Smooth muscle cell (in vitro differentiated cells): ENCODE measurements around the gene LRP1B. TPM values are rescaled to one million over a fixed set of nuclear protein-coding genes. Genes with fewer than 3 reads are reported as not detected.

ENCODE experiments used
- DNase-seq: peaks from one replicate; lab custom pipeline; 2025; ENCODE audit not compliant: unreplicated experiment; lab: John Stamatoyannopoulos, UW
- H2AFZ ChIP-seq: fragments of 200-600 bp; sonication (generic); 2 replicates; pipeline ENCODE4 v1.6.0; 2016; ENCODE audit warnings: antibody characterized with exemption, low read depth, mild to moderate bottlenecking
- H3F3A ChIP-seq: fragments of 200-600 bp; sonication (generic); 2 replicates; pipeline ENCODE4 v1.6.0; 2017; ENCODE audit warnings: antibody characterized with exemption, low read depth
- H3K27ac ChIP-seq: fragments of 200-600 bp; sonication (generic); 2 replicates; pipeline ENCODE4 v1.5.1; 2016; ENCODE audit warnings: low read depth, mild to moderate bottlenecking
- H3K27me3 ChIP-seq: fragments of 200-600 bp; sonication (generic); 2 replicates; pipeline ENCODE4 v1.6.1; 2016; ENCODE audit warnings: low read depth, mild to moderate bottlenecking
- H3K36me3 ChIP-seq: fragments of 200-600 bp; sonication (generic); 2 replicates; pipeline ENCODE4 v1.5.1; 2016; ENCODE audit warnings: low read depth
- H3K4me1 ChIP-seq: fragments of 200-600 bp; sonication (generic); 2 replicates; pipeline ENCODE4 v1.5.1; 2016; ENCODE audit warnings: low read depth
- H3K4me2 ChIP-seq: fragments of 200-600 bp; sonication (generic); 2 replicates; pipeline ENCODE4 v1.6.0; 2016; ENCODE audit warnings: mild to moderate bottlenecking
- H3K4me3 ChIP-seq: fragments of 200-600 bp; sonication (generic); 2 replicates; pipeline ENCODE4 v1.5.1; 2016; ENCODE audit warnings: mild to moderate bottlenecking
- H3K79me2 ChIP-seq: fragments of 200-600 bp; sonication (generic); 2 replicates; pipeline ENCODE4 v1.6.0; 2016; ENCODE audit warnings: low read depth, mild to moderate bottlenecking
- H3K9ac ChIP-seq: fragments of 200-600 bp; sonication (generic); 2 replicates; pipeline ENCODE4 v1.6.0; 2016; ENCODE audit warnings: low read depth
- H3K9me3 ChIP-seq: fragments of 200-600 bp; sonication (generic); replicated peaks from 2 replicates; pipeline ENCODE4 v1.5.1; 2016; ENCODE audit warnings: low read depth
- H4K20me1 ChIP-seq: fragments of 200-600 bp; sonication (generic); 2 replicates; pipeline ENCODE4 v1.6.0; 2016; ENCODE audit warnings: low read depth
- WGBS: methylation state at CpG from one replicate; pipeline ENCODE4 v1.1.7; 2016; ENCODE audit warnings: low lambda C conversion rate; 5-methylcytosine and 5-hydroxymethylcytosine counted together
- polyA plus RNA-seq: library from polyadenylated mRNA; unstranded; fragments of >200 nt; fragmentation: Nextera tagmentation; extraction: Ambion mirVana; gene quantifications from 2 replicates; pipeline ENCODE4 v1.2.1, GENCODE V29; 2016
- total RNA-seq: library from RNA; depleted of rRNA; stranded (reverse); fragments of >200 nt; gene quantifications from 2 replicates; pipeline ENCODE4 v1.2.3, GENCODE V29; 2014
- TF ChIP-seq, protein P1 (sequence below): fragments of 200-600 bp; sonication (generic); IDR thresholded peaks from 2 replicates; pipeline ENCODE4 v1.5.1; 2017; ENCODE audit warnings: borderline replicate concordance, mild to moderate bottlenecking, antibody characterized with exemption; ENCODE audit not compliant: insufficient read depth, poor library complexity, severe bottlenecking

Gene LRP1B
- total and polyA plus RNA-seq, 2 experiments from 2014 or later, result 0.08 to 2.9 TPM

GRCh38 chr2:140246058-140246457 lies 1884.8 kb downstream of the LRP1B start:
- H3K27ac ChIP-seq, result no peak overlapping the region
- no peak overlapping the region for H2AFZ ChIP-seq
- H3K4me3 ChIP-seq, result no peak overlapping the region
- no peaks in the 10 kb centered on the region for H4K20me1 ChIP-seq
- no peaks in the 10 kb centered on the region for H3F3A ChIP-seq
- H3K27me3 ChIP-seq, result no peaks in the 10 kb centered on the region
- 93% methylated on average over 1 of the region's 1 CpG for WGBS
- no peak for DNase-seq
- no peak overlapping the region for H3K9ac ChIP-seq
- TF ChIP-seq, protein P1, sequence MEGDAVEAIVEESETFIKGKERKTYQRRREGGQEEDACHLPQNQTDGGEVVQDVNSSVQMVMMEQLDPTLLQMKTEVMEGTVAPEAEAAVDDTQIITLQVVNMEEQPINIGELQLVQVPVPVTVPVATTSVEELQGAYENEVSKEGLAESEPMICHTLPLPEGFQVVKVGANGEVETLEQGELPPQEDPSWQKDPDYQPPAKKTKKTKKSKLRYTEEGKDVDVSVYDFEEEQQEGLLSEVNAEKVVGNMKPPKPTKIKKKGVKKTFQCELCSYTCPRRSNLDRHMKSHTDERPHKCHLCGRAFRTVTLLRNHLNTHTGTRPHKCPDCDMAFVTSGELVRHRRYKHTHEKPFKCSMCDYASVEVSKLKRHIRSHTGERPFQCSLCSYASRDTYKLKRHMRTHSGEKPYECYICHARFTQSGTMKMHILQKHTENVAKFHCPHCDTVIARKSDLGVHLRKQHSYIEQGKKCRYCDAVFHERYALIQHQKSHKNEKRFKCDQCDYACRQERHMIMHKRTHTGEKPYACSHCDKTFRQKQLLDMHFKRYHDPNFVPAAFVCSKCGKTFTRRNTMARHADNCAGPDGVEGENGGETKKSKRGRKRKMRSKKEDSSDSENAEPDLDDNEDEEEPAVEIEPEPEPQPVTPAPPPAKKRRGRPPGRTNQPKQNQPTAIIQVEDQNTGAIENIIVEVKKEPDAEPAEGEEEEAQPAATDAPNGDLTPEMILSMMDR, result no peak
- no peaks in the 10 kb centered on the region for H3K36me3 ChIP-seq
- H3K9me3 ChIP-seq, result no peaks in the 10 kb centered on the region
- H3K79me2 ChIP-seq, result no peaks in the 10 kb centered on the region
- H3K4me1 ChIP-seq, result no peaks in the 10 kb centered on the region
- H3K4me2 ChIP-seq, result no peak overlapping the region

DNA sequence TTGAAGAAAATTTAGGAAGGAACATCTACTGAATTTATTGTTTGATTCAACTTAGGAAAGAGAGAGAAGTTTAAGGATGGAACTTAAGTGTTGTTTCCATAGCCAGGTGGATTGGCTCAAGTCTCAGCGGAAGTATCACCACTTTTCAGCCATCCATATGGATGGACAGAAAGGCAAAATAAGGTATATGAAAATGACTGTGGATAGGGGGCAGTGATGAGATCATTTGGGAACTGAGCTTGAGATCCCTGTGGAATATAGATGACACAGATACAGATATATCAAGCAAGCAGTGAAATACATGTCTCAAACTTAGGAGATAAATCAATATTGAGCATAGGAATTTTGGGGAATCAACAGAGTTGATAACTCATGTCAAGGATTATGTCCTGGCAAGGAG lies 1887.9 kb downstream of the LRP1B start:
- Histone ChIP-seq H3K4me2 (no peak overlapping the region), H3K27me3 (no peaks in the 10 kb centered on the region), H4K20me1 (no peaks in the 10 kb centered on the region), H3K4me1 (no peaks in the 10 kb centered on the region), H3K9me3 (no peaks in the 10 kb centered on the region), H3K36me3 (no peaks in the 10 kb centered on the region), H3F3A (no peaks in the 10 kb centered on the region), H3K9ac (no peak overlapping the region), H3K4me3 (no peak overlapping the region), H3K79me2 (no peaks in the 10 kb centered on the region), H2AFZ (no peak overlapping the region), H3K27ac (no peak overlapping the region)
- TF ChIP-seq, protein P1, result no peak
- no peak for DNase-seq
- 71% methylated on average over 1 of the region's 1 CpG for WGBS

DNA sequence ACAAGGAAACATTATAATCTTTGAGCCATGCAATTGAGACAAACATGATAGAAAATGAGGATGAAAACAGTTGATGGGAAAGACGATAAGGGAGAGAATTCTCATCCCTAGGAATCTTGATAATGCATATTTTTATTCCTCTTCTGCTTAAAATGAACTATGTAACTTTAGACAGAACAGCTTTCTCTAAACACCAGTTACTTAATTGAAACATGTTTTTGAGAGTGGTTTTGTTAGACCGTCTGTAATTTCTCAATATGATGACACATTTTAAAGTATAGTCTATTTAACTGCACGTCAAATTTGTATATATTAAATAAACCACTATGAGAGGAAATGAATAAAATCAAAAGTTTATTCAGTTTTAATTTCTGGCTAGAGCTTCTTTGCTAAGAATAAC lies 1896.7 kb downstream of the LRP1B start:
- no peak overlapping the region for H2AFZ ChIP-seq
- H3K4me3 ChIP-seq, result no peak overlapping the region
- no peaks in the 10 kb centered on the region for H3K27me3 ChIP-seq
- H3K4me2 ChIP-seq, result no peak overlapping the region
- TF ChIP-seq, protein P1, result no peak
- H3K9me3 ChIP-seq, result no peaks in the 10 kb centered on the region
- H3F3A ChIP-seq, result no peaks in the 10 kb centered on the region
- H3K79me2 ChIP-seq, result no peaks in the 10 kb centered on the region
- no peak overlapping the region for H3K27ac ChIP-seq
- no peaks in the 10 kb centered on the region for H4K20me1 ChIP-seq
- no peak for DNase-seq
- WGBS, result 82% methylated on average over 3 of the region's 3 CpGs
- H3K9ac ChIP-seq, result no peak overlapping the region
- H3K4me1 ChIP-seq, result no peaks in the 10 kb centered on the region
- H3K36me3 ChIP-seq, result no peaks in the 10 kb centered on the region

DNA sequence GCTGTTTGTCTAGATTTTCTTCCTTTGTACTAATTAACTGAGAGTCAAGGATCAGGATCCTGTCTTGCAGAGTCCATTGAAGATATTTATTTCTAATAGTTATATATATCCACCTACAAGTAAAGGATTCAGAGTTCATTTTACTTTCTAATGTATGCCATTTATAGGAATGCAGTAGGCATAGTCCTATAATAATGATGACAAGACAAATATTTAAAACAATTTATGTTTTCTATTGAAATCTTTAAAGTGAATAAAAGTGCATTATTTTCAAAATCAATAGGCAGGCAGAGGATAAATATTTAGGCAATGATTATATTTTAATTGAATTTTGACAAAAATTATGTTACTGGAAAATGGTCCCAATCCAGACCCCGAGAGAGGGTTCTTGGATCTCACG lies 1919.9 kb downstream of the LRP1B start:
- H3K9ac ChIP-seq, result no peak overlapping the region
- H2AFZ ChIP-seq, result no peak overlapping the region
- DNase-seq, result no peak
- H3F3A ChIP-seq, result no peaks in the 10 kb centered on the region
- H3K36me3 ChIP-seq, result no peaks in the 10 kb centered on the region
- no peaks in the 10 kb centered on the region for H3K9me3 ChIP-seq
- no peak overlapping the region for H3K27ac ChIP-seq
- H3K4me1 ChIP-seq, result no peaks in the 10 kb centered on the region
- no peak overlapping the region for H3K4me3 ChIP-seq
- no peaks in the 10 kb centered on the region for H3K79me2 ChIP-seq
- H3K4me2 ChIP-seq, result no peak overlapping the region
- H4K20me1 ChIP-seq, result no peaks in the 10 kb centered on the region
- 99% methylated on average over 2 of the region's 2 CpGs for WGBS
- no peaks in the 10 kb centered on the region for H3K27me3 ChIP-seq
- TF ChIP-seq, protein P1, result no peak
